Mammary epithelial cell (primary cell): ENCODE data around the gene NEUROD1.

Experiments
- EZH2 ChIP-seq: IDR thresholded peaks from 2 replicates; pipeline ENCODE4 v1.6.1; 2012; ENCODE audit warnings: low read length, inconsistent platforms, borderline replicate concordance
- TF ChIP-seq, protein P1 (sequence below), 2 donors: IDR thresholded peaks in 1 of 2; conservative IDR thresholded peaks in 1 of 2; 2 replicates each; pipeline ENCODE4 v1.5.1; 2011 to 2012; ENCODE audit warnings: inconsistent platforms in 2 of 2, low read length in 2 of 2, mild to moderate bottlenecking in 2 of 2, control low read depth in 1 of 2, low read depth in 1 of 2; ENCODE audit not compliant: insufficient read depth in 1 of 2; ENCODE audit errors: extremely low read depth in 1 of 2

DNA sequence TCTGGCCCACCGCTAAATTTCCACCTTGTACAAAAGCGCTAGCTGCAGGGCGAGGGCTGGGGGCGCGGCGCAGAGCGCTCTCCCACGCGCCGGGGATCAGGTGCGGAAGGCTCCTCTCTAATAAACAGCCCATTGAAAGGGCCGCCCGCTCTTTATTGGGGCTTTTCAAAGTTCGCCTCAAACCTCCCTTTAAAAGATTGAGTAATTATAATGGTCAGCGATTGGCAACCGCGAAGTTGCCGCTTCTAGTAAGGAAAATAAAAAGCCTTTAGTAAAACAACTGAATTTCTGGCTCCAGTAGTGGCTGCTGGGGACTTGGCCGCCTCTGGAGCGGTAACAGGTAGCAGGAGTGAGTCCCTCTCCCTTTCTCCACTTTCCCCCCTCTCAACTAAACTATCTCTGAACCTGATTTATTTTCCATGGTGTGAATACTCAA lies 755 bp downstream of the NEUROD1 start:
- TF ChIP-seq, protein P1, sequence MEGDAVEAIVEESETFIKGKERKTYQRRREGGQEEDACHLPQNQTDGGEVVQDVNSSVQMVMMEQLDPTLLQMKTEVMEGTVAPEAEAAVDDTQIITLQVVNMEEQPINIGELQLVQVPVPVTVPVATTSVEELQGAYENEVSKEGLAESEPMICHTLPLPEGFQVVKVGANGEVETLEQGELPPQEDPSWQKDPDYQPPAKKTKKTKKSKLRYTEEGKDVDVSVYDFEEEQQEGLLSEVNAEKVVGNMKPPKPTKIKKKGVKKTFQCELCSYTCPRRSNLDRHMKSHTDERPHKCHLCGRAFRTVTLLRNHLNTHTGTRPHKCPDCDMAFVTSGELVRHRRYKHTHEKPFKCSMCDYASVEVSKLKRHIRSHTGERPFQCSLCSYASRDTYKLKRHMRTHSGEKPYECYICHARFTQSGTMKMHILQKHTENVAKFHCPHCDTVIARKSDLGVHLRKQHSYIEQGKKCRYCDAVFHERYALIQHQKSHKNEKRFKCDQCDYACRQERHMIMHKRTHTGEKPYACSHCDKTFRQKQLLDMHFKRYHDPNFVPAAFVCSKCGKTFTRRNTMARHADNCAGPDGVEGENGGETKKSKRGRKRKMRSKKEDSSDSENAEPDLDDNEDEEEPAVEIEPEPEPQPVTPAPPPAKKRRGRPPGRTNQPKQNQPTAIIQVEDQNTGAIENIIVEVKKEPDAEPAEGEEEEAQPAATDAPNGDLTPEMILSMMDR (conservative IDR thresholded peaks at IDR 0.05 in 1 of 2, IDR thresholded peaks at IDR 0.05 in 1 of 2; ENCODE audit: extremely low read depth in 1 of 2, insufficient read depth in 1 of 2, low read depth in 1 of 2, low read length in 2 of 2): no peak
- no peak for TF ChIP-seq EZH2
